Measurements from ENCODE around the gene SP2. TPM values are rescaled to one million over a fixed set of nuclear protein-coding genes. Genes with fewer than 3 reads are reported as not detected.
"Not testable (repeated sequence)": the region's sequence is repeated elsewhere in the genome, so short reads cannot be mapped to it uniquely, and the experiment has no call there.

The SP2 gene
- total RNA-seq, 1 experiment from 2014 or later: 3.9 TPM

DNA sequence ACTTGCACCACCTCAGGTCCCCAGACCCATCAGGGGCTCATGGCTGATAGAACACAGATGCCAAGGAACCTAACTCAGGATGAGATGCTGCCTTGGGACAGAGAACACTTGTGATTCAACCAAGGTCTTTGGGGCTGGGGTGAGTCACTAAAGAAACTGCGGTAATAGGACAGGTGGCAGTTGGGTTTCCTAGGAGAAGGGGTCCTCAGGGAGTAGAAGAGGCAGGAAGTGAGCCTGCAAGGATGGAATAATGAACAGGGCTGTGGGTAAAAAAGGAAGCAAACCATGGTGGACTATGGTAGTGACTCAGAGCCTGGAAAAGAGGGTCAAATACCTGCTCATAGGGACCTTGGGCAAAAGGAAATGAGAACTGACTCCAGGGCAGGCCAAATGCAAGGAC lies 38.8 kb downstream of the SP2 start:
- Histone ChIP-seq H3K27me3 (ENCODE audit: low read length) (no peaks in the 10 kb centered on the region), H3K27ac (ENCODE audit: low read length) (no peak overlapping the region), H3K9me3 (ENCODE audit: low read length) (no peaks in the 10 kb centered on the region), H3K9ac (ENCODE audit: low read length) (no peak overlapping the region), H3K36me3 (ENCODE audit: low read depth, low read length) (no peaks in the 10 kb centered on the region), H3K9me2 (replicated peaks; ENCODE audit: low read length) (no peaks in the 10 kb centered on the region), H3K4me3 (ENCODE audit: low read length) (no peak overlapping the region), H4K20me1 (ENCODE audit: low read length) (no peaks in the 10 kb centered on the region), H3K4me1 (ENCODE audit: insufficient read depth, low read length) (peaks cover 26% of the 10 kb centered on the region), H3K79me2 (ENCODE audit: low read length) (no peaks in the 10 kb centered on the region), H2AFZ (ENCODE audit: low read length) (no peak overlapping the region), H3F3A (ENCODE audit: low read length, unreplicated experiment) (no peaks in the 10 kb centered on the region), H3K4me2 (ENCODE audit: low read length) (no peak overlapping the region)
- peak; percentile 71 for DNase-seq
- intact Hi-C loops (cut with micrococcal nuclease): no loop called here
- no peak for TF ChIP-seq EZH2 (IDR thresholded peaks at IDR 0.05; ENCODE audit: low read length, unreplicated experiment)
- TF ChIP-seq, protein P1, sequence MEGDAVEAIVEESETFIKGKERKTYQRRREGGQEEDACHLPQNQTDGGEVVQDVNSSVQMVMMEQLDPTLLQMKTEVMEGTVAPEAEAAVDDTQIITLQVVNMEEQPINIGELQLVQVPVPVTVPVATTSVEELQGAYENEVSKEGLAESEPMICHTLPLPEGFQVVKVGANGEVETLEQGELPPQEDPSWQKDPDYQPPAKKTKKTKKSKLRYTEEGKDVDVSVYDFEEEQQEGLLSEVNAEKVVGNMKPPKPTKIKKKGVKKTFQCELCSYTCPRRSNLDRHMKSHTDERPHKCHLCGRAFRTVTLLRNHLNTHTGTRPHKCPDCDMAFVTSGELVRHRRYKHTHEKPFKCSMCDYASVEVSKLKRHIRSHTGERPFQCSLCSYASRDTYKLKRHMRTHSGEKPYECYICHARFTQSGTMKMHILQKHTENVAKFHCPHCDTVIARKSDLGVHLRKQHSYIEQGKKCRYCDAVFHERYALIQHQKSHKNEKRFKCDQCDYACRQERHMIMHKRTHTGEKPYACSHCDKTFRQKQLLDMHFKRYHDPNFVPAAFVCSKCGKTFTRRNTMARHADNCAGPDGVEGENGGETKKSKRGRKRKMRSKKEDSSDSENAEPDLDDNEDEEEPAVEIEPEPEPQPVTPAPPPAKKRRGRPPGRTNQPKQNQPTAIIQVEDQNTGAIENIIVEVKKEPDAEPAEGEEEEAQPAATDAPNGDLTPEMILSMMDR (conservative IDR thresholded peaks at IDR 0.05; ENCODE audit: low read depth, low read length): no peak
- no peak for TF ChIP-seq EZH2phosphoT487 (IDR thresholded peaks at IDR 0.05; ENCODE audit: borderline replicate concordance, low read length)
- POLR2A ChIA-PET (ENCODE audit: unreplicated experiment): no interaction called here
- CTCF ChIA-PET: no interaction called here
- BruUV-seq (replicated peaks): no TSS peak
- peak; percentile 26; the same call in 1 of the 2 replicates for ATAC-seq

DNA sequence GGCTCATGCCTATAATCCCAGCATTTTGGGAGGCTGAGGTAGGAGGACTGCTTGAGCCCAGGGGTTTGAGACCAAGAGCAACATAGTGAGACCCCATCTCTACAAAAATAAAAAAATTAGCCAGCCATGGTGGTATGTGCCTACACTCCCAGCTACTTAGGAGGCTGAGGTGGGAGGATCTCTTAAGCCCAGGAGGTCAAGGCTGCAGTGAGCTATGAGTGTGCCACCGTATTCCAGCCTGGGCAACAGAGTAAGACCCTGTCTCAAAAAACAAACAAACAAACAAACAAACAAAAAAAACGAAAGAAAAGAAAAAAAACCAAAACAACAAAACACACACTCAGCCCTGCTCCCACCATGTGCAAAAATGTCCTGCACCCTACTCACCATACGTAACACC lies 39.4 kb downstream of the SP2 start:
- POLR2A ChIA-PET (ENCODE audit: unreplicated experiment); H3K79me2 ChIP-seq (ENCODE audit: low read length); H3K9ac ChIP-seq (ENCODE audit: low read length); H3K4me3 ChIP-seq (ENCODE audit: low read length); H3K27ac ChIP-seq (ENCODE audit: low read length); DNase-seq; H2AFZ ChIP-seq (ENCODE audit: low read length); BruUV-seq (replicated peaks); H4K20me1 ChIP-seq (ENCODE audit: low read length); H3K36me3 ChIP-seq (ENCODE audit: low read depth, low read length); H3K27me3 ChIP-seq (ENCODE audit: low read length); CTCF ChIA-PET; H3F3A ChIP-seq (ENCODE audit: low read length, unreplicated experiment); ATAC-seq; intact Hi-C loops (cut with micrococcal nuclease); H3K9me2 ChIP-seq (replicated peaks; ENCODE audit: low read length); H3K9me3 ChIP-seq (ENCODE audit: low read length): not testable (repeated sequence)
- peak overlapping the region; percentile 20 for H3K4me2 ChIP-seq (ENCODE audit: low read length)
- peaks cover 26% of the 10 kb centered on the region for H3K4me1 ChIP-seq (ENCODE audit: insufficient read depth, low read length)

DNA sequence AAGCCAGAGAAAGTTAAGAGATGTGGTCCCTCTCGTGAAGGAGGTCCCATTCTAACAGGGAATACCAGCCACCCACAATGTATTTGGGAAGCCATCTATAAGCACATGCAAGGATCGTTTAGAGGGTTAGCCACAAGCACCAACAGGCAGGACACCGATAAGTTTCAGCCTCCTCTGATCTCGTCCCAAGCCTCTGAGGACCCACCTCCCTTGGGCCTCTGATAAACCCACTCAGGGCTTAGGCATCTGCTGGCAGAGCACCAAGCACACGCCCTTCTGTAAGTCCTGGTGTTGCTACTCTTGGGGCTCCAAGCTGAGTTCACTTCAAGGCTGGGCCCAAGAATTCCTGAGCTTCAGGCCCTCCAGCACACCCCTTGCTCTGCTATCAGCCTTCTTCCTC lies 39.9 kb downstream of the SP2 start:
- H2AFZ ChIP-seq (ENCODE audit: low read length): 0 out of 2 replicates have a peak overlapping the region, but pooled peaks have one; percentile 1
- H3K27me3 ChIP-seq (ENCODE audit: low read length): no peaks in the 10 kb centered on the region
- CTCF ChIA-PET: no interaction called here
- intact Hi-C loops (cut with micrococcal nuclease): no loop called here
- H3K79me2 ChIP-seq (ENCODE audit: low read length): no peaks in the 10 kb centered on the region
- H3K9me3 ChIP-seq (ENCODE audit: low read length): no peaks in the 10 kb centered on the region
- peaks cover 29% of the 10 kb centered on the region for H3K4me1 ChIP-seq (ENCODE audit: insufficient read depth, low read length)
- DNase-seq (peak; percentile 89), ATAC-seq (peak; percentile 78)
- no peaks in the 10 kb centered on the region for H4K20me1 ChIP-seq (ENCODE audit: low read length)
- H3K9me2 ChIP-seq (replicated peaks; ENCODE audit: low read length): no peaks in the 10 kb centered on the region
- peak overlapping the region; percentile 20 for H3K4me2 ChIP-seq (ENCODE audit: low read length)
- no TSS peak for BruUV-seq (replicated peaks)
- TF ChIP-seq EZH2 (IDR thresholded peaks at IDR 0.05; ENCODE audit: low read length, unreplicated experiment): no peak
- TF ChIP-seq, protein P1 (conservative IDR thresholded peaks at IDR 0.05; ENCODE audit: low read depth, low read length): no peak
- TF ChIP-seq EZH2phosphoT487 (IDR thresholded peaks at IDR 0.05; ENCODE audit: borderline replicate concordance, low read length): no peak
- H3K36me3 ChIP-seq (ENCODE audit: low read depth, low read length): no peaks in the 10 kb centered on the region
- no peaks in the 10 kb centered on the region for H3F3A ChIP-seq (ENCODE audit: low read length, unreplicated experiment)
- no peak overlapping the region for H3K9ac ChIP-seq (ENCODE audit: low read length)
- POLR2A ChIA-PET (ENCODE audit: unreplicated experiment): no interaction called here
- no peak overlapping the region for H3K4me3 ChIP-seq (ENCODE audit: low read length)
- H3K27ac ChIP-seq (ENCODE audit: low read length): no peak overlapping the region
